AG10803 (cell line): ENCODE data around the gene ZCCHC2.

Experiments used
- DNase-seq: peaks from one replicate; pipeline ENCODE4 v3.0.0; 2010; ENCODE audit warnings: low read depth
- H3K4me3 ChIP-seq: 2 replicates; pipeline ENCODE4 v1.5.1; 2011; ENCODE audit warnings: mild to moderate bottlenecking, low read length, control low read depth
- TF ChIP-seq, protein P1 (sequence below): conservative IDR thresholded peaks from 2 replicates; pipeline ENCODE4 v1.5.1; 2011; ENCODE audit warnings: mild to moderate bottlenecking, low read length, control low read depth, inconsistent platforms

Gene ZCCHC2

DNA sequence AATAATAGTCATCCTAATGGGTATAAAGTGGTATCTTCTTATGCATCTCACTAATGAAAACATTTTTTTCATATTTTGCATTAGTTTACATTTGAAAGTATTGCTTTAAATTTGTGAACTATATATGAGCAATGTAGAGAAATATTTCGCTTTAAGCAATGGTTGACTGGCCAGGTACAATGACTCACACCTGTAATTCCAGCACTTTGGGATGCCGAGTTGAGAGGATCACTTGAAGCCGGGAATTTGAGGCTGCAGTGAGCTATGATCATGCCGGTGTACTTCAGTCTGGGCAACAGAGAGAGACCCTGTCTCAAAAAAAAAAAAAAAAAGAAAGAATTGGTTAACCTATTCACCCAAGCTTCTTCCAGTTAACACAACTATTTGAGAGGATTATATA lies 15.1 kb downstream of the ZCCHC2 start:
- TF ChIP-seq, protein P1, sequence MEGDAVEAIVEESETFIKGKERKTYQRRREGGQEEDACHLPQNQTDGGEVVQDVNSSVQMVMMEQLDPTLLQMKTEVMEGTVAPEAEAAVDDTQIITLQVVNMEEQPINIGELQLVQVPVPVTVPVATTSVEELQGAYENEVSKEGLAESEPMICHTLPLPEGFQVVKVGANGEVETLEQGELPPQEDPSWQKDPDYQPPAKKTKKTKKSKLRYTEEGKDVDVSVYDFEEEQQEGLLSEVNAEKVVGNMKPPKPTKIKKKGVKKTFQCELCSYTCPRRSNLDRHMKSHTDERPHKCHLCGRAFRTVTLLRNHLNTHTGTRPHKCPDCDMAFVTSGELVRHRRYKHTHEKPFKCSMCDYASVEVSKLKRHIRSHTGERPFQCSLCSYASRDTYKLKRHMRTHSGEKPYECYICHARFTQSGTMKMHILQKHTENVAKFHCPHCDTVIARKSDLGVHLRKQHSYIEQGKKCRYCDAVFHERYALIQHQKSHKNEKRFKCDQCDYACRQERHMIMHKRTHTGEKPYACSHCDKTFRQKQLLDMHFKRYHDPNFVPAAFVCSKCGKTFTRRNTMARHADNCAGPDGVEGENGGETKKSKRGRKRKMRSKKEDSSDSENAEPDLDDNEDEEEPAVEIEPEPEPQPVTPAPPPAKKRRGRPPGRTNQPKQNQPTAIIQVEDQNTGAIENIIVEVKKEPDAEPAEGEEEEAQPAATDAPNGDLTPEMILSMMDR = no peak
- H3K4me3 ChIP-seq = no peak overlapping the region
- no peak for DNase-seq

DNA sequence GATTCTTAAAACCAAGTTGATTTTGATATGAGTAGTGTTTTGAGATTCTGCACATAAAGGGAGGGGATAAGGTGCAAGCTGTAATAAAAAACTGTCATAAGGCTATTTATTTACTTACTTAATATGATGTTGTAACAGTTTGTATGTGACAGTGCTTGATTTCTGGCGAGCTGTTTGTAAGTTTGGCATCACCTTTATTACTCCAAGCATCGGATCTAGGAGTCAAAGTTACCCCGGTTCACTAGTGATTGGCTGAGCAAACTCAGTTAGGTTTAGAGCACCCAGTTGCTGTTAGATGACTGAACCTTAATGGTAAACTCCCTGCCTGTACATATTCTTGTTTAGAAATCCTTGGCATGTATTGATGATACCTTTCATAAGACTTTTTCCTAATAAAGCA lies 16.1 kb downstream of the ZCCHC2 start:
- no peak for DNase-seq
- no peak overlapping the region for H3K4me3 ChIP-seq
- TF ChIP-seq, protein P1 = no peak

DNA sequence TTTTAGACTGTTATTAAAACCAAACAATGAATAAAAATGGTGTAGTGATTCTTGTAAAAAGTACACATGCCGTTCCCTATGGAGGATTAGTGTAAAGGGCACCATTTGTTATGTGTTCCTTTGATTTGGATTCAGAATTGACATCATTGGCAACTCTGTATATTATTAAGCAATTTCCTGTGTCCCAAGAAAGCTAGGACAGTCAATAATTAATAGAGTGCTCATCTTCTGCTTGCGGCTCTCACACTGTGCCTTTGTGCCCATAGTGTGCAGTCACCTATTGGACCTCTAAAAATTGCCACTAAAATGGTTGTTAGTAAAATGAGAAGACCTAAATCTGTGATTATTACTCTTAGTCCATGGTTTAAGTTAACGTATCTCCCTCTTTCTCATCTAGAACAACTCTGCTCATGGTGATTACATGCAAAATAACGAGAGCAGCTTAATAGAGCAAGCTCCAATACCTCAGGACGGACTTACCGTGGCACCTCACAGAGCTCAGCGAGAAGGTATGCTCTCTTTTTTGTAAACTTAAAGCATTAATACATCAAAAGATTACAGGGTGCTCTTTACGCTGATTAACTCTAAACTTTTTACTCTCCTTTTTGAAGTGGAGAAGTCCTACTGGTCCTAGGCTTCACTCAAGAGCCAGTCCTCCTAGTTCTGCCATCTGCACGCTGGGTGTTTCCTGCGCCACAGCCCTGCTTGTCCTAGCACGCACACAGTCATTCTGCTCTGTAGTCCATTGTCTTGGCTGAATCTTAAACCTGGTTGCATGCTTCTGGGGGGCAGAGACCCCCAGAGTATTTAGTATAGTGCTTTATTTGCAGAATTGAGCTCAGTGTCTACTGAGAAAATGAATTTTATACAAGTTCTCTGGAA lies 16.7 kb downstream of the ZCCHC2 start:
- no peak overlapping the region for H3K4me3 ChIP-seq
- no peak for DNase-seq
- TF ChIP-seq, protein P1 = no peak

GRCh38 chr18:62543021-62543420 lies 20.2 kb downstream of the ZCCHC2 start:
- TF ChIP-seq, protein P1 = no peak
- DNase-seq = no peak
- H3K4me3 ChIP-seq = no peak overlapping the region

DNA sequence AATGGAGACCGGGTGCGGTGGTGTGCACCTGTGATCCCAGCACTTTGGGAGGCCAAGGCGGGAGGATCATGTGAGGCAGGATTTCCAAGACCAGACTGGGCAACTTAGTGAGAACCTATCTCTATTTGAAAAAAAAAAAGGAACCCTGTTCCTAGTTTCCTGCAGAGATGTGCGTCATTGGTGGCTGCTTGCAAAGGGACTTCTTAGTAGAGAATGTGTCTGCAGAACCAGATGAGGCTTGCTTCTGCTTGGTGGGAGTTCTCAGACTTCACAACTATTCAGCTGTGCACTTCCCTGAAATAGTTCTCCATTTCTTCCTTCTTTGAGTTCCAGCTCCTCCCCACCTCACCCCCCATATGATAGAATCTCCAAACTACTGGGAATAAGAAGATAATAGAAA lies 22.3 kb downstream of the ZCCHC2 start:
- TF ChIP-seq, protein P1 = no peak
- H3K4me3 ChIP-seq = no peak overlapping the region
- DNase-seq = no peak

DNA sequence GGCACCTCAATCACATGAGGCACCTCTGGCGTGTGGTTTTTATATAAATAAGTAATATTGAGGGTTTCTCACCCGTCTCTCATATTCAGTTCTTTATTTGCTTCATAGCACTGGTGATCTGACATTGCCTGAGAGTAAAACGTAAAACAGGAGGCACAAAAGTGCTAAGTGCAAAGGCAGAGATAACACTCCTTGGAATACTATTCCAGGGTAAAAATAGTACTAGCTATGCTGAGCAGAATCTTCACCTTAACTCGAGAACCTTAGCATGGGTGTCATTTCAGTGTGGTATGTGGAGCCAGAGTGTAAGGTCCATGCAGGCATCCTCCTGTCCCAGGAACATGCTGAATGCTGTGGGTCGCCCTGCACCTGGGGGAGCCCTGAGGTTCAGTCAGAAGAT lies 26.9 kb downstream of the ZCCHC2 start:
- no peak overlapping the region for H3K4me3 ChIP-seq
- no peak for DNase-seq
- TF ChIP-seq, protein P1 = no peak

DNA sequence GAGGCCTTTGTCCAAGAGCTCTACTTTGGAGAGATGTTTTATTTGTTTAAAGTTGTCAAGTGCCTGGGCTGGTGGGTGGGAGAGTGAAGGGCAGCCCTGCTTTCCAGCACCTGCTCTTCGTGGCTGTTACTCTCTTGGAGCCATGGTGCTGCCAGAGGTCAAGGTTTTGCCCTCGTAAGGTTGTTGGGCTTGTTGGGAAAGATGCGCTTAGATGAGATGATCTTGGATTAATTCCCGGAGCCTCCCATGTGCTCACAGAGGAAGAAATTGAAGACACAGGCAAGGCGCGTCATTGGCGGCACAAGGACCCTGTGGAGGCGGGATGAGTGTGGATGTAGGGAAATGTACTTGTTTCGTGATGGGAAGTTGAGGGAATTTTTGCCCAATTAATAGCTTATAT lies 27.9 kb downstream of the ZCCHC2 start:
- no peak for DNase-seq
- TF ChIP-seq, protein P1 = no peak
- no peak overlapping the region for H3K4me3 ChIP-seq
